Activated T-cell treated with anti-CD3 and anti-CD28 coated beads for 48 hours (primary cell): ENCODE measurements around the gene HSPA12B.
A peak's percentile ranks its signal among the peaks of the same experiment; 100 is the strongest.

Source experiments
- DNase-seq: peaks from one replicate; pipeline ENCODE4 v3.0.0-alpha.2; 2020; ENCODE audit warnings: low read depth

HSPA12B gene

DNA sequence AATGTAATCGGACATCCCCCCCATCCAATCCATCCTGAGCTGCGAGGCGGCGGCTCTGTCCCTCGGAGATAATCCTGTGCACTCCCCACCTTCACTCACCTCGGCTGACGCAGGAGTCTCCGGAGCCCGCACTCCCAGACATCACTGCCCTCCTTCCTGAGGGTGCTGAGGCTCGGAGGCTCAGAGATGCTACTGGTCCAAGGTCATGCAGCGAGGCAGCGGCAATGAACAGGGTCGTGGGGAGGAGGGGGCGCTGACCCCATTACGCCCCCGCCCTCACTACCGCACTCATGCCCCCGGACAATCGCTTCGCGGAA lies 34.6 kb downstream of the HSPA12B start:
- DNase-seq, result no peak

DNA sequence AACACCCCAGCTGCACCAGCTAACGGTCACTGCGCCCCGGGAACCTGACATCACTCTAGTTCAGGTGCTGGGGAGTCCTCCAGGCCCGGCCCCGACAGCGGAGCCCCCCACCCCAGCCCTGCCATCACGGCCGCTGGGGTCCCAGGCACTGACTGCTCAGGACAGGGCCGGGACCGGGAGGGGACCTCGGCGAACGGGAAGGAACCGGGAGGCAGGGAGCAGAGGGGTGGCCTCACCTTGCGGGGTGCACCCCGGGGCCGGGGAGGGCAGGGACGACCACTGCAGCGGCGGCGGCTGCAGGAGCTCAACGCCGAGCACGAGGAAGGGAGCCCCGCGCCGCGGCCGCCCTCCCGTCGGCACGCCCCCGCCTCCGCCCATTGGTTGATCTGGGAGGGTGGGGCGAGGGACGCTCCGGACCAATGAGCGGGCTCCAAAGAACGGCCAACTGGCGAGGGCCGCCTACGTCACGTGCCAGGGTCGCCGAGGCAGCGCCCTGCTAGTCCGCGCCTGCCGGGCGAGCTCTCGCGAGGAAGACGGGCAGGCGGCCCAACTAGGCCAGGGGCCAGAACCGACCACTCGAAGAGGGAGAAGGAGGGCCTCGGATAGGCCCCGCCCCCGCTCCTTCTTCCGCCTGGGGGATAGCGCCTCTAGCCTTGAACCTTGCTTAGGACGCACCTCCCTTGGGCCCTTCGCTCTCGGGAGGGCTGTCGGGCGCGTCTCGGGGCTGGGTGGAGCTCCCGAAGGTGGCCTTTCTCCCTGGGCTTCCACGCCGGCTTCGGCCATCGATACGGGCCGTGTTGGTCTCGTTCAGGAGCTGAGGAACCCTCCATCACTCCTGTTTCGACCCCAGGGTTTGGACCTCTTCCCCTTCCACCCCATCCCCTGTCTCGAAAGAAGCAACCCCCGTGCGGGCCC lies 35.2 kb downstream of the HSPA12B start, which contains the start of gene ADISSP:
TSS of gene ADISSP (minus strand) at position 327 of the 915 bp plus-strand sequence. CDS start 7,653 bp downstream, outside the sequence.
- peak; percentile 99 for DNase-seq

- DNase-seq, result peak; percentile 75
These were observed 36.1 kb downstream of the HSPA12B start for GRCh38 chr20:3768342-3769130.

DNA sequence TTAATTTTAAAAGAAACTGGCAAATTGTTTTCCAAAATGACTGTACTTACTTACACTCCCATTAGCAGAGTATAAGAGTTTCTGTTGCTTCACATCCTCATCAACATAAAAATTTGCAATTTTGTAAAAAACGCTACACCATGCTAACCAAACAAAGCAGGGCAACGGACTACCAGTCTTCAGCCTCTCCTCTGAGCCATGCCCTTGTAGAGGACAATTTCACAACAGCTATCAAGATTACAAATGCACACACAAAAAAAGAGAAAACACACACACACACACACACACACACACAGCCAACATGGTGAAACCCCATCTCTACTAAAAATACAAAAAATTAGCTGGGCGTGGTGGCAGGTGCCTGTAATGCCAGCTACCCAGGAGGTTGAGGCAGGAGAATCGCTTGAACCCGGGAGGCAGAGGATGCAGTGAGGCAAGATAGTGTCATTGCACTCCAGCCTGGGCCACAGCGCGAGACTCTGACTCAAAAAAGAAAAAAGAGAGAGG lies 39.1 kb downstream of the HSPA12B start:
- DNase-seq, result no peak

- no peak for DNase-seq
These were observed 43.1 kb downstream of the HSPA12B start for GRCh38 chr20:3775457-3776108.

- no peak for DNase-seq
These were observed 44.9 kb downstream of the HSPA12B start for GRCh38 chr20:3777381-3777715.

GRCh38 chr20:3777716-3778629 lies 45.5 kb downstream of the HSPA12B start:
- peak; percentile 47 for DNase-seq

GRCh38 chr20:3778976-3779375 lies 46.5 kb downstream of the HSPA12B start:
- no peak for DNase-seq

GRCh38 chr20:3781153-3781910 lies 48.8 kb downstream of the HSPA12B start, which contains the start of gene SPEF1:
SPEF1 (minus strand) TSS chr20:3781448; CDS start chr20:3781287, 161 bp downstream.
- no peak for DNase-seq

DNA sequence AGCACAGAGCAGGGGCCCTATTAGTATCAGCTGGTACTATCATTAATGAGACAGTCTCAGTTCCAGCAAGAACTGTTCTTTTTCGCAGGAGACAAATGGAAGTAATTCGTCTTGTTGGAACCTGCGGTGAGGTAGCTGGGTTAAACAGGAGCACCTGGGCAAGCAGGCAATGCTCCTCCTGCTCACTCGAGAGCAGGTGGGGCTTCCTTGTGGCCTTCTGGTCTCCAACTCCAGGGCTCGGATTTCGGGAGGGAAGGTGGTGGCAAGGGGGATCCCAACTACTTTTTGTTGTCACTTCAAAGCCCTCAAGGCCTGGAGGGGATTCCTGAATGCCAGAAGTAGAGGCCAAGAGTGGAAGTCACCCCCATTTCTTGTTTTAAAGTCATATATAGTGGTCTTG lies 50.1 kb downstream of the HSPA12B start:
- no peak for DNase-seq

GRCh38 chr20:3783068-3783489 lies 50.6 kb downstream of the HSPA12B start:
- DNase-seq, result no peak

DNA sequence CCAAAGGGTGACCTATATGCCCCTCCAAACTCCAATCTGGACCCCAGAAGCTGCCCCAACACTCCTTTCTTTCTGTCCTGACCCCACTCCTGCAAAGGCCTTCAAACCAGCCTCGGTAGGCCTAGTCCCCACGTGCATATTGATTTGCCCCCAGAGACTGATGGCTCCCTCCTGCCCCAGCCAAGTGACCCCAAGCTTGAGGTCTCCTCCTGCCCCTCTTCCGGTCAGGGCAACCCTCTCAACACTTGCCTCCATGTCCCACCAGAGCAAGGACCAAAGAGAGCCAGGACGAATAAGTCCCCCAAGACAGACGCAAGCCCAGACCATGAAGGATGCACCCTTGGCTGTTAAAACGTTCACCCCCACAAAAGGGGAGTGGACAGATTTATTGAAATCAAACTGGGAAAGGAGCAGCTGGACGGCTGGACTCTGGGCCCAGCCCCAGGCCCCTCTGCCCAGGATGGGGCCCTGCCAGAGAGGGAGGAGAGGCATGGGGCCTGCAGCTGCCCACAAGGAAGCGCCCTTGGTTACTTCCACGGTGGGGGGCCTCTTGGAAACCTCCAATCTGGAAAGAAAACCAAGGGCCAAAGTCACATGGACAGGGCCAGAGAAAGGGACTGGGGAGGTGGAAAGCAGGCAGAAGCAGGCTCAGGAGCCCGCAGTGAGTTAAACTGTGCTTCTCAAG lies 51.2 kb downstream of the HSPA12B start:
- no peak for DNase-seq

DNA sequence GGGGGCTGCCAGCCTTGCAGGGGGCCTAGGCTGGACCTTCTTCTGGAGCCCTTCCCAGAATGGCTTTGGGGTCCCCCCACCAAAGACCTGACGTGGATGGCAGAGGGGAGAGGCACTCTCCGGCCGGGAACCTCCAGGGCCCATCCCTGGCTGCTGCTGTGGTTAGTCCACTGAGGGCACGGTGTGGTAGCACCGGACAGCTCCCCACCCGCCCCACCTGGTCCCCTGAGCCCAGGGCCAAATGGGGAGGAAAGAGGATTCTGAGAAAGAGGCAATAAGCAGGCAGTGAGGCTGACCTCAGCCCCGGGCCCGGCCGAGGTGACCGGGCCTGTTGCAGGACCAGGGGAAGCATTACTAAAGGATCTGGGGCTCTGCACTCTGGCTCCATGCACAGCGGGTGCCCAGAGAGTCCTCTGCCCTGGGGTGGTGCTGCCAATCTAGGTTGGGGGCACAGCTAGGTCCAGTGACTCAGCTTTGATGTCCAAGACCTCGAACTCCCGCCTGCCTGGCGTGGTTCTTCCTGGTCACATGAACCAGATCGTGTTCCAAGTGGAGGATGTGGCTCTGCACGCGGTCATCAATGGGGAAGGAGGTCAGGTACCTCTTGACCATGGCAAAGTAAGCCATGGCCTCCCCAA lies 51.9 kb downstream of the HSPA12B start:
- no peak for DNase-seq

GRCh38 chr20:3784863-3785239 lies 52.4 kb downstream of the HSPA12B start:
- no peak for DNase-seq

GRCh38 chr20:3785240-3786125 lies 53.0 kb downstream of the HSPA12B start:
- no peak for DNase-seq

DNA sequence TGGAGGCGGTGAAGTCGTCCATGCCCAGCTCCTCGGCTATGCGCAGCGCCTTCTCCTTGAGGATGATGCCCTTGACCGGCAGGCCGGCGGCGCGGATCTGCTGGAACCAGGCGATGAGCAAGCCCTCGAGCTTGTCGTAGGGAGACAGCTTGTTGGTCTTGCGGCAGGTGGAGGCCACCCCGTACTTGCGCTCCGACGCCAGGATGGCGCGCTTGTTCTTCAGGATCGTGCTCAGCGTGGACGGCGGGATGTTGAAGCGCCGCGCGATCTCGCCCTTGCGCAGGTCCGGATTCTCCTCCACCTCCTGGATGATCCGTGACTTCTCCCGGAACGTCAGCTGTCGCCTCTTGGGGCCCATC lies 53.6 kb downstream of the HSPA12B start:
- DNase-seq, result no peak

GRCh38 chr20:3786665-3787323 lies 54.3 kb downstream of the HSPA12B start, which contains the start of gene CENPB:
CENPB (minus strand) TSS chr20:3786740; CDS start chr20:3786483, 257 bp downstream.
- peak; percentile 95 for DNase-seq
